Measurements from ENCODE around the gene LAMB1.
"Not testable (repeated sequence)": the region's sequence is repeated elsewhere in the genome, so short reads cannot be mapped to it uniquely, and the experiment has no call there.

The LAMB1 gene

GRCh38 chr7:108037741-108038140, 34.8 kb upstream of the LAMB1 start:
- TF ChIP-seq POLR2AphosphoS5 (IDR thresholded peaks at IDR 0.05; ENCODE audit: low read depth, low read length), result no peak
- no peak for TF ChIP-seq POLR2A (IDR thresholded peaks at IDR 0.05; ENCODE audit: low read depth, low read length)
- TF ChIP-seq PAX5 (IDR thresholded peaks at IDR 0.05; ENCODE audit: insufficient read depth, low read length, severe bottlenecking), result no peak
- FAIRE-seq (no peak), DNase-seq (ENCODE audit: insufficient read length, low spot score) (no peak)

GRCh38 chr7:108037140-108037539, 34.2 kb upstream of the LAMB1 start:
- FAIRE-seq, result no peak
- DNase-seq (ENCODE audit: insufficient read length, low spot score), result no peak
- TF ChIP-seq TAF1 (IDR thresholded peaks at IDR 0.05; ENCODE audit: low read depth, low read length) (no peak), POLR2AphosphoS5 (IDR thresholded peaks at IDR 0.05; ENCODE audit: low read depth, low read length) (no peak), SPI1 (IDR thresholded peaks at IDR 0.05; ENCODE audit: low read depth, low read length) (no peak), POU2F2 (IDR thresholded peaks at IDR 0.05; ENCODE audit: low read depth, low read length) (no peak), POLR2A (IDR thresholded peaks at IDR 0.05; ENCODE audit: low read depth, low read length) (no peak), PAX5 (IDR thresholded peaks at IDR 0.05; ENCODE audit: insufficient read depth, low read length, severe bottlenecking) (no peak)

- no peak for TF ChIP-seq TAF1 (IDR thresholded peaks at IDR 0.05; ENCODE audit: low read depth, low read length)
- TF ChIP-seq SPI1 (IDR thresholded peaks at IDR 0.05; ENCODE audit: low read depth, low read length), result no peak
- TF ChIP-seq POU2F2 (IDR thresholded peaks at IDR 0.05; ENCODE audit: low read depth, low read length), result no peak
- no peak for TF ChIP-seq PAX5 (IDR thresholded peaks at IDR 0.05; ENCODE audit: insufficient read depth, low read length, severe bottlenecking)
- TF ChIP-seq POLR2A (IDR thresholded peaks at IDR 0.05; ENCODE audit: low read depth, low read length), result no peak
- no peak for TF ChIP-seq POLR2AphosphoS5 (IDR thresholded peaks at IDR 0.05; ENCODE audit: low read depth, low read length)
- FAIRE-seq, result no peak
These were observed 31.6 kb upstream of the LAMB1 start for GRCh38 chr7:108034586-108034985.

GRCh38 chr7:108033776-108034497, 31.0 kb upstream of the LAMB1 start:
- DNase-seq (ENCODE audit: insufficient read length, low spot score), result no peak
- no peak for FAIRE-seq
- no peak for TF ChIP-seq POLR2A (IDR thresholded peaks at IDR 0.05; ENCODE audit: low read depth, low read length)
- TF ChIP-seq TAF1 (IDR thresholded peaks at IDR 0.05; ENCODE audit: low read depth, low read length), result no peak
- no peak for TF ChIP-seq POLR2AphosphoS5 (IDR thresholded peaks at IDR 0.05; ENCODE audit: low read depth, low read length)
- no peak for TF ChIP-seq POU2F2 (IDR thresholded peaks at IDR 0.05; ENCODE audit: low read depth, low read length)

More at GRCh38 chr7:108034586-108034985, 31.6 kb upstream of the LAMB1 start:
- DNase-seq (ENCODE audit: insufficient read length, low spot score), result no peak

GRCh38 chr7:108033309-108033708, 30.3 kb upstream of the LAMB1 start:
- not testable (repeated sequence) for FAIRE-seq; DNase-seq (ENCODE audit: insufficient read length, low spot score)

GRCh38 chr7:108030516-108030915, 27.6 kb upstream of the LAMB1 start:
- FAIRE-seq, result no peak
- no peak for TF ChIP-seq POLR2AphosphoS5 (IDR thresholded peaks at IDR 0.05; ENCODE audit: low read depth, low read length)
- no peak for TF ChIP-seq POU2F2 (IDR thresholded peaks at IDR 0.05; ENCODE audit: low read depth, low read length)
- no peak for TF ChIP-seq PAX5 (IDR thresholded peaks at IDR 0.05; ENCODE audit: insufficient read depth, low read length, severe bottlenecking)
- no peak for TF ChIP-seq SPI1 (IDR thresholded peaks at IDR 0.05; ENCODE audit: low read depth, low read length)
- TF ChIP-seq POLR2A (IDR thresholded peaks at IDR 0.05; ENCODE audit: low read depth, low read length), result no peak
- no peak for TF ChIP-seq TAF1 (IDR thresholded peaks at IDR 0.05; ENCODE audit: low read depth, low read length)
- no peak for DNase-seq (ENCODE audit: insufficient read length, low spot score)

- no peak for DNase-seq (ENCODE audit: insufficient read length, low spot score)
- FAIRE-seq, result no peak
- TF ChIP-seq TAF1 (IDR thresholded peaks at IDR 0.05; ENCODE audit: low read depth, low read length), result no peak
- no peak for TF ChIP-seq POLR2A (IDR thresholded peaks at IDR 0.05; ENCODE audit: low read depth, low read length)
- no peak for TF ChIP-seq PAX5 (IDR thresholded peaks at IDR 0.05; ENCODE audit: insufficient read depth, low read length, severe bottlenecking)
- TF ChIP-seq POLR2AphosphoS5 (IDR thresholded peaks at IDR 0.05; ENCODE audit: low read depth, low read length), result no peak
- no peak for TF ChIP-seq POU2F2 (IDR thresholded peaks at IDR 0.05; ENCODE audit: low read depth, low read length)
- TF ChIP-seq SPI1 (IDR thresholded peaks at IDR 0.05; ENCODE audit: low read depth, low read length), result no peak
These were observed 26.1 kb upstream of the LAMB1 start for GRCh38 chr7:108029034-108029433.

GRCh38 chr7:108028111-108028510, 25.1 kb upstream of the LAMB1 start:
- no peak for TF ChIP-seq POLR2AphosphoS5 (IDR thresholded peaks at IDR 0.05; ENCODE audit: low read depth, low read length)
- no peak for TF ChIP-seq POU2F2 (IDR thresholded peaks at IDR 0.05; ENCODE audit: low read depth, low read length)
- TF ChIP-seq SPI1 (IDR thresholded peaks at IDR 0.05; ENCODE audit: low read depth, low read length), result no peak
- no peak for TF ChIP-seq TAF1 (IDR thresholded peaks at IDR 0.05; ENCODE audit: low read depth, low read length)
- TF ChIP-seq POLR2A (IDR thresholded peaks at IDR 0.05; ENCODE audit: low read depth, low read length), result no peak
- no peak for TF ChIP-seq PAX5 (IDR thresholded peaks at IDR 0.05; ENCODE audit: insufficient read depth, low read length, severe bottlenecking)
- no peak for FAIRE-seq
- no peak for DNase-seq (ENCODE audit: insufficient read length, low spot score)

GRCh38 chr7:108027239-108027638, 24.3 kb upstream of the LAMB1 start:
- FAIRE-seq, result no peak
- no peak for TF ChIP-seq PAX5 (IDR thresholded peaks at IDR 0.05; ENCODE audit: insufficient read depth, low read length, severe bottlenecking)
- no peak for TF ChIP-seq POLR2AphosphoS5 (IDR thresholded peaks at IDR 0.05; ENCODE audit: low read depth, low read length)
- TF ChIP-seq POU2F2 (IDR thresholded peaks at IDR 0.05; ENCODE audit: low read depth, low read length), result no peak
- no peak for TF ChIP-seq SPI1 (IDR thresholded peaks at IDR 0.05; ENCODE audit: low read depth, low read length)
- no peak for TF ChIP-seq TAF1 (IDR thresholded peaks at IDR 0.05; ENCODE audit: low read depth, low read length)
- TF ChIP-seq POLR2A (IDR thresholded peaks at IDR 0.05; ENCODE audit: low read depth, low read length), result no peak
- no peak for DNase-seq (ENCODE audit: insufficient read length, low spot score)

GRCh38 chr7:108026647-108027046, 23.7 kb upstream of the LAMB1 start:
- DNase-seq (ENCODE audit: insufficient read length, low spot score) (no peak), FAIRE-seq (no peak)

More at GRCh38 chr7:108026647-108027046, 23.7 kb upstream of the LAMB1 start:
- TF ChIP-seq POU2F2 (IDR thresholded peaks at IDR 0.05; ENCODE audit: low read depth, low read length), result no peak
- no peak for TF ChIP-seq TAF1 (IDR thresholded peaks at IDR 0.05; ENCODE audit: low read depth, low read length)
- TF ChIP-seq SPI1 (IDR thresholded peaks at IDR 0.05; ENCODE audit: low read depth, low read length), result no peak
- TF ChIP-seq PAX5 (IDR thresholded peaks at IDR 0.05; ENCODE audit: insufficient read depth, low read length, severe bottlenecking), result no peak
- no peak for TF ChIP-seq POLR2A (IDR thresholded peaks at IDR 0.05; ENCODE audit: low read depth, low read length)
- no peak for TF ChIP-seq POLR2AphosphoS5 (IDR thresholded peaks at IDR 0.05; ENCODE audit: low read depth, low read length)
